Stimulated activated naive B cell treated with anti-CD40 and anti-IgM and Interleukin-4, amounts not matched to agents 10 μg/mL and 1 μg/mL and 100 μg/mL, for 72 hours (primary cell): ENCODE measurements around the gene FLRT1.

ENCODE experiments used
- ATAC-seq, 2 donors: fragments of 150-1000 bp; cut with Tn5 transposase; replicated peaks; 2 replicates each; pipeline ENCODE4 v1.10.0; 2021; ENCODE audit warnings: moderate library complexity in 1 of 2
- DNase-seq: peaks from one replicate; pipeline ENCODE4 v3.0.0; 2021
- H3K27ac Mint-ChIP-seq: one replicate; pipeline ENCODE4 v1.8.0; 2022; ENCODE audit warnings: mild to moderate bottlenecking, mixed read lengths
- H3K27me3 Mint-ChIP-seq, 2 donors: one replicate each; pipeline ENCODE4 v1.8.0; 2022; ENCODE audit warnings: mixed read lengths in 2 of 2
- H3K36me3 Mint-ChIP-seq, 2 donors: one replicate each; pipeline ENCODE4 v1.8.0; 2022; ENCODE audit warnings: mixed read lengths in 2 of 2, mild to moderate bottlenecking in 1 of 2
- H3K4me1 Mint-ChIP-seq, 2 donors: one replicate each; pipeline ENCODE4 v1.8.0; 2022; ENCODE audit warnings: mixed read lengths in 2 of 2, mild to moderate bottlenecking in 1 of 2
- H3K4me3 Mint-ChIP-seq, 2 donors: one replicate each; pipeline ENCODE4 v1.8.0; 2022; ENCODE audit warnings: mild to moderate bottlenecking in 2 of 2, mixed read lengths in 2 of 2, moderate library complexity in 1 of 2
- H3K9me3 Mint-ChIP-seq, 2 donors: one replicate each; pipeline ENCODE4 v1.8.0; 2022; ENCODE audit warnings: mixed read lengths in 2 of 2, mild to moderate bottlenecking in 1 of 2

Gene FLRT1

DNA sequence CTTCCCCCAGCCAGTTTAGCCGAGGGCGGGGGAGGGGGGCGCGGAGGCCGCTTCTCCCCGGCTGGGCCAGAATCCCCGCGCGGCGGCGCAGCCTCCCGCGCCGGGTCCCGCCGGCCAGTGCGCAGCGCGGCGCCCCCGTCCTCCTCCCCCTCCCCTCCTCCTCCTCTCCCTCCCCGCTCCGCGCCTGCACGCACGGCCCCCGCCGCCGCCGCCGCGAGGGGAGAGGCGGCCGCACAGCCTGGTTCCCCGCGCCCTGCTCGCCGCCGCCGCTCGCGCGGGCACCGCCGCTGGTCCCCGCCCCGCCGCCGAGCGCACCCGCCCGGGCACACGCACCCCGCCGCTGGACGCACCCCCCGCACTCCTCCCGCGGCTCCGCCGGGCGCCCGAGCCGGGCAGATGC lies at the start of gene FLRT1:
TSS of gene FLRT1 (plus strand) at position 356 of the 400 bp plus-strand sequence. CDS start 80,337 bp downstream, outside the sequence.
- DNase-seq (no peak), ATAC-seq (no peak)
- H3K4me1 Mint-ChIP-seq: peaks cover 11 to 15% of the 10 kb centered on the region in 2 donors
- H3K9me3 Mint-ChIP-seq: peaks cover 0 to 2% of the 10 kb centered on the region in 2 donors
- peaks cover 4 to 5% of the 10 kb centered on the region in 2 donors for H3K36me3 Mint-ChIP-seq
- peak within 1 kb of the TSS; percentile 65 for H3K27ac Mint-ChIP-seq
- H3K4me3 Mint-ChIP-seq: peak within 1 kb of the TSS; percentile 71 to 81
- peaks cover 52 to 58% of the 10 kb centered on the region in 2 donors for H3K27me3 Mint-ChIP-seq

- H3K27me3 Mint-ChIP-seq: no peaks in the 10 kb centered on the region
- no peaks in the 10 kb centered on the region for H3K9me3 Mint-ChIP-seq
- DNase-seq (peak; percentile 82), ATAC-seq (peak; percentile 94 to 95)
- H3K4me3 Mint-ChIP-seq: peak within 1 kb of the TSS; percentile 95 to 99
- H3K27ac Mint-ChIP-seq: peak within 1 kb of the TSS; percentile 99
- peaks cover 22 to 35% of the 10 kb centered on the region in 2 donors for H3K36me3 Mint-ChIP-seq
- peaks cover 28 to 52% of the 10 kb centered on the region in 2 donors for H3K4me1 Mint-ChIP-seq
These were observed 49.4 kb upstream of the FLRT1 start, which contains the start of gene OTUB1 for GRCh38 chr11:63986156-63986931. OTUB1 (plus strand) TSS chr11:63986438; CDS start chr11:63986457, 19 bp downstream.

DNA sequence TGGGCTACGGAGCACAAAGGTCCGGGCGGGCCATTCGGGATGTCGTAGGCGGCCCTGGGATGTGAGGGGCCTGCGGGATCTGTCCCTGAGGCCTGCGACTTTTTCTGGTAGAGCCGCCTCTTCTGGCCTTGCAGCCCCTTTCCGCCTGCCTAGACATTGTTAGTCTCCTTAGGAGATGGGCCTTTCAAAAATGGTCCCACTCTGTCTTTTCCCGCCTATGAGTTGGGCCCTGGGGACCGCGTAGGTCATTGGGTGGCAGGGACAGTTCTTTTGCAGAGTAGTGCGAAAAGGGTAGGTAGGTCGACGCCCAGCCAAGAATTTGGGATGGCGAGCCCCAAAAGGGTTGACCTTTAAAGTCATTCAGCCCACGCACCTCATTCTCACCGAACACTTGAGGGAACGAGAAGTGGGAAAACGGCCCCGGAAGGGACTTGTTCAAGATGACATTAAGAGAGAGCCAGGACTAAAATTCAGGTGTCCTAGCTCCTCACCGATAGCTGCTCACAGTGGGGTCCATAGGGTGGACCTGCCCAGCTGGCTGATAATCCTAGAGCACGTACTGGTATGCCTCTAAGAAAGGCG lies 48.7 kb upstream of the FLRT1 start:
- DNase-seq (no peak), ATAC-seq (no peak)
- H3K4me3 Mint-ChIP-seq: peak overlapping the region; percentile 95 to 99
- H3K9me3 Mint-ChIP-seq: no peaks in the 10 kb centered on the region
- no peaks in the 10 kb centered on the region for H3K27me3 Mint-ChIP-seq
- H3K27ac Mint-ChIP-seq: peak overlapping the region; percentile 9
- H3K4me1 Mint-ChIP-seq: peaks cover 31 to 48% of the 10 kb centered on the region in 2 donors
- peaks cover 28 to 42% of the 10 kb centered on the region in 2 donors for H3K36me3 Mint-ChIP-seq

DNA sequence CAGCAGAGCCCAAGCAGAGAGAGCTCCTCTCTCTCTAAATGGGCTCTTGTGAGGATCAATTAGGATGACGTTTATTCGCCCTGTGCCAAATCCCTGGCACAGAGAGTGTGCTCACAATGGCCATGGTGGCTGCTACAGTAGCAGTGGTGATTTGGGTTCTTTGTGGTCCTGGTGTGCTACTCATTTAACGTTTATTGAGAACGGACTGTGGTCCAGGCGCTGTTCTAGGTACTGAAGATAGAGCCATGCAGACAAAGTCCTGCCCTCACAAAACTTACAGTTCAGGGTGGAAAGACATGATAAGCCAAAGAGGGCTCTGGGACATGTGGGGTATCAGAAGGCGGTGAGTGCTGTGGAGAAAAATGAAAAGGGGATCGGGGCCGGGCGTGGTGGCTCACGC lies 44.2 kb upstream of the FLRT1 start:
- Mint-ChIP-seq H3K36me3 (peaks cover 52 to 71% of the 10 kb centered on the region in 2 donors), H3K4me1 (peaks cover 28 to 47% of the 10 kb centered on the region in 2 donors), H3K4me3 (no peak overlapping the region), H3K9me3 (no peaks in the 10 kb centered on the region), H3K27me3 (no peaks in the 10 kb centered on the region), H3K27ac (peak overlapping the region; percentile 9)
- no peak for ATAC-seq
- DNase-seq: no peak

DNA sequence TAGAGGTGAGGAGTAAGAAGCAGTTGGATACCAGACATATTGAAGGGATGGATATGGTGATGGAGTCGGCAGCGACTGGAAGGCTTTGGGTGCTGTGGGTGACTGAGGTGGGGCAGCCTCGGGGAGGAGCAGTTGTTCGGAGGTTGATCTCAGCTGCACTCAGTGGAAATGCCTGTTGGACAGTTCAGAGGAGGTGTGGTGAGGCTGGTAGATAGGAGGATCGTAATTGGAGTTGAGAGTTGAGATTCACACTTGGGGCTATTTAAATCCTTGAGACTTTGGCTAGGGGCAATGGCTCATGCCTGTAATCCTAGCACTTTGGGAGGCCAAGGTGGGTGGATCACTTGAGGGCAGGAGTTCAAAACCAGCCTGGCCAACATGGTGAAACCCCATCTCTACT lies 42.6 kb upstream of the FLRT1 start:
- Mint-ChIP-seq H3K27ac (no peak overlapping the region), H3K27me3 (no peaks in the 10 kb centered on the region), H3K9me3 (no peaks in the 10 kb centered on the region), H3K4me3 (no peak overlapping the region), H3K36me3 (peaks cover 67 to 86% of the 10 kb centered on the region in 2 donors), H3K4me1 (peaks cover 29 to 43% of the 10 kb centered on the region in 2 donors)
- DNase-seq (no peak), ATAC-seq (no peak)

- ATAC-seq: no peak
- H3K36me3 Mint-ChIP-seq: peaks cover 65 to 86% of the 10 kb centered on the region in 2 donors
These were observed 41.7 kb upstream of the FLRT1 start for GRCh38 chr11:63993993-63994392.

GRCh38 chr11:63996512-63996911 lies 39.2 kb upstream of the FLRT1 start:
- no peak overlapping the region for H3K4me3 Mint-ChIP-seq
- H3K27me3 Mint-ChIP-seq: peaks cover 3 to 7% of the 10 kb centered on the region in 2 donors
- H3K4me1 Mint-ChIP-seq: peaks cover 27 to 60% of the 10 kb centered on the region in 2 donors
- no peaks in the 10 kb centered on the region for H3K9me3 Mint-ChIP-seq
- H3K27ac Mint-ChIP-seq: no peak overlapping the region
- H3K36me3 Mint-ChIP-seq: peaks cover 52 to 69% of the 10 kb centered on the region in 2 donors
- no peak for DNase-seq
- ATAC-seq: no peak

More at GRCh38 chr11:63993993-63994392, 41.7 kb upstream of the FLRT1 start:
- Mint-ChIP-seq H3K27ac (no peak overlapping the region), H3K4me1 (peaks cover 29 to 44% of the 10 kb centered on the region in 2 donors), H3K27me3 (no peaks in the 10 kb centered on the region), H3K4me3 (no peak overlapping the region), H3K9me3 (no peaks in the 10 kb centered on the region)
- no peak for DNase-seq

GRCh38 chr11:63997104-63997700 lies 38.5 kb upstream of the FLRT1 start:
- Mint-ChIP-seq H3K4me1 (peaks cover 28 to 62% of the 10 kb centered on the region in 2 donors), H3K9me3 (no peaks in the 10 kb centered on the region), H3K27me3 (peaks cover 7 to 14% of the 10 kb centered on the region in 2 donors), H3K27ac (no peak overlapping the region), H3K36me3 (peaks cover 46 to 62% of the 10 kb centered on the region in 2 donors), H3K4me3 (no peak overlapping the region)
- DNase-seq (no peak), ATAC-seq (no peak)

- Mint-ChIP-seq H3K27me3 (peaks cover 7 to 21% of the 10 kb centered on the region in 2 donors), H3K4me3 (no peak overlapping the region)
These were observed 37.9 kb upstream of the FLRT1 start for GRCh38 chr11:63997801-63998337.

GRCh38 chr11:63998558-63999348 lies 37.0 kb upstream of the FLRT1 start:
- H3K27me3 Mint-ChIP-seq: peaks cover 7 to 21% of the 10 kb centered on the region in 2 donors
- H3K36me3 Mint-ChIP-seq: peaks cover 38 to 52% of the 10 kb centered on the region in 2 donors
- peaks cover 25 to 57% of the 10 kb centered on the region in 2 donors for H3K4me1 Mint-ChIP-seq
- H3K4me3 Mint-ChIP-seq: peak overlapping the region; percentile 52 to 56
- H3K9me3 Mint-ChIP-seq: no peaks in the 10 kb centered on the region
- DNase-seq (no peak), ATAC-seq (peak; percentile 20 to 23)
- no peak overlapping the region for H3K27ac Mint-ChIP-seq

More at GRCh38 chr11:63997801-63998337, 37.9 kb upstream of the FLRT1 start:
- Mint-ChIP-seq H3K9me3 (no peaks in the 10 kb centered on the region), H3K4me1 (peaks cover 29 to 65% of the 10 kb centered on the region in 2 donors), H3K27ac (peak overlapping the region; percentile 31), H3K36me3 (peaks cover 42 to 59% of the 10 kb centered on the region in 2 donors)
- no peak for ATAC-seq
- no peak for DNase-seq

DNA sequence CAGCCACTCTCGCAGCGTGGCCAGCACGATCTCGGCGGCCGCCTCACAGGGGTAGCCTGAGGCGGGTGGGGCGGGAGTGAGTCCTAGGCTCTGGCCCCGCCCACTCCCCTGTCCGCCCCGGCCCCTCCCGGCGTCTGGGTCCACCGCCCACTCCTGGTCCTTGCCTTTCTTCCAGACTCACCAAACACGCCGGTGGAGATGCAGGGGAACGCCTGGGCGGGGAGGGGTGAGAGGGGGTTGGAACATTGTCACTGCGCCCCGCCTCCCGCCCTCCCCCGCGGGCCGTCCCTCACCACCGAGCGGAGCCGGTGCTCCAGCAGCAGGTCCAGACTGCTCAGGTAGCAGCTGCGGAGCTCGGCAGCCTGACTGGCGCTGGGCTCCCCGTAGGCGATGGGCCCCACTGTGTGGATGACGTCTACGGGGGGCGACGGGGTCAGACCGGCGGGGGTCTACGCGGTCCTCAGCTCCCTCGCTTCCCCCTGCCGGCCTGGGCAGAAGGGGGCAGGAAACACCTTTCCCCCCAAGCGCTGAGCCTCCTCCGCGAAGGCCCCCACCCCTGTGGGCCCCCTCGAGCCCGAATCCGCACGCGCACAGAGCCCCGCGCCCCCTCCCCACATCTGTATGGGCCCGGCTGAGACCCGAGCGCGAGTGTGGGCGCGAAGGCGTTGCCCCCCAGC lies 36.2 kb upstream of the FLRT1 start:
- peaks cover 7 to 21% of the 10 kb centered on the region in 2 donors for H3K27me3 Mint-ChIP-seq
- peak overlapping the region; percentile 72 to 81 for H3K4me3 Mint-ChIP-seq

GRCh38 chr11:64000026-64000739 lies 35.5 kb upstream of the FLRT1 start:
- H3K27me3 Mint-ChIP-seq: peaks cover 12 to 22% of the 10 kb centered on the region in 2 donors
- peaks cover 26 to 38% of the 10 kb centered on the region in 2 donors for H3K36me3 Mint-ChIP-seq
- peaks cover 20 to 49% of the 10 kb centered on the region in 2 donors for H3K4me1 Mint-ChIP-seq
- peak overlapping the region; percentile 14 for H3K27ac Mint-ChIP-seq
- peak; percentile 81 to 85 for ATAC-seq
- peak; percentile 50 for DNase-seq
- H3K4me3 Mint-ChIP-seq: peak overlapping the region; percentile 72 to 81
- no peaks in the 10 kb centered on the region for H3K9me3 Mint-ChIP-seq

More for the DNA sequence above, 36.2 kb upstream of the FLRT1 start:
- no peaks in the 10 kb centered on the region for H3K9me3 Mint-ChIP-seq
- ATAC-seq (peak; percentile 56 to 69), DNase-seq (peak; percentile 53)
- H3K4me1 Mint-ChIP-seq: peaks cover 22 to 53% of the 10 kb centered on the region in 2 donors
- H3K27ac Mint-ChIP-seq: no peak overlapping the region
- peaks cover 33 to 45% of the 10 kb centered on the region in 2 donors for H3K36me3 Mint-ChIP-seq
